HepG2 (cell line): ENCODE results near the gene MORN1. TPM values are rescaled to one million over a fixed set of nuclear protein-coding genes. Genes with fewer than 3 reads are reported as not detected.
A peak's percentile ranks its signal among the peaks of the same experiment; 100 is the strongest.

ENCODE experiments used
- ATF2 ChIP-seq: sonication (generic); formaldehyde crosslinking; IDR thresholded peaks from 2 replicates; pipeline ENCODE4 v1.4.0; 2020; ENCODE audit warnings: missing genetic modification reagents
- CCDC6 ChIP-seq: sonication (generic); formaldehyde crosslinking; IDR thresholded peaks from 2 replicates; pipeline ENCODE4 v1.8.1; 2022; ENCODE audit warnings: mild to moderate bottlenecking, missing genetic modification reagents, moderate library complexity
- CREB1 ChIP-seq, 2 experiments: fragments of 450-650 bp in 1 of 2; IDR thresholded peaks; 2 replicates each; pipeline ENCODE4 v1.6.1; 2016 to 2017; ENCODE audit warnings: control low read depth in 1 of 2, mild to moderate bottlenecking in 1 of 2, missing compliant biosample characterization in 1 of 2, missing genetic modification characterization in 1 of 2
- FOXO4 ChIP-seq: sonication (generic); formaldehyde crosslinking; conservative IDR thresholded peaks from 2 replicates; pipeline ENCODE4 v1.8.1; 2023; ENCODE audit warnings: missing genetic modification reagents
- GABPB1 ChIP-seq: IDR thresholded peaks from 2 replicates; pipeline ENCODE4 v1.6.1; 2016; ENCODE audit warnings: mild to moderate bottlenecking, missing genetic modification reagents, moderate library complexity, missing compliant biosample characterization
- GATAD2A ChIP-seq: IDR thresholded peaks from 2 replicates; pipeline ENCODE4 v1.6.1; 2016
- HMG20A ChIP-seq: IDR thresholded peaks from 2 replicates; pipeline ENCODE4 v1.6.1; 2016; ENCODE audit warnings: borderline replicate concordance
- NR2F6 ChIP-seq, 2 experiments: IDR thresholded peaks; 2 replicates each; pipeline ENCODE4 v1.6.1; 2016; ENCODE audit warnings: antibody characterized with exemption in 1 of 2, mild to moderate bottlenecking in 1 of 2
- RBFOX2 ChIP-seq: fragments of 200-400 bp; formaldehyde crosslinking; IDR thresholded peaks from 2 replicates; pipeline ENCODE4 v1.6.1; 2017; ENCODE audit warnings: low read depth, mild to moderate bottlenecking, low read length
- RORA ChIP-seq: sonication (generic); formaldehyde crosslinking; IDR thresholded peaks from 2 replicates; pipeline ENCODE4 v1.5.0; 2020; ENCODE audit warnings: mild to moderate bottlenecking, missing genetic modification reagents, moderate library complexity
- SPEN ChIP-seq: sonication (generic); formaldehyde crosslinking; IDR thresholded peaks from 2 replicates; pipeline ENCODE4 v1.5.1; 2020; ENCODE audit warnings: low read depth, mild to moderate bottlenecking, missing genetic modification reagents
- SRSF9 ChIP-seq: fragments of 200-400 bp; formaldehyde crosslinking; IDR thresholded peaks from 2 replicates; pipeline ENCODE4 v1.6.1; 2018; ENCODE audit warnings: borderline replicate concordance, mild to moderate bottlenecking, low read depth, low read length; ENCODE audit not compliant: insufficient read depth, poor library complexity, severe bottlenecking
- ZNF235 ChIP-seq: sonication (generic); formaldehyde crosslinking; IDR thresholded peaks from 2 replicates; pipeline ENCODE4 v1.8.1; 2023; ENCODE audit warnings: mild to moderate bottlenecking, missing genetic modification reagents, borderline replicate concordance
- ZNF251 ChIP-seq: sonication (generic); formaldehyde crosslinking; IDR thresholded peaks from 2 replicates; pipeline ENCODE4 v1.9.0; 2021; ENCODE audit warnings: mild to moderate bottlenecking, missing genetic modification reagents
- ZNF263 ChIP-seq: sonication (generic); formaldehyde crosslinking; IDR thresholded peaks from 2 replicates; pipeline ENCODE4 v1.4.0; 2020; ENCODE audit warnings: missing genetic modification reagents
- ZNF503 ChIP-seq: sonication (generic); formaldehyde crosslinking; IDR thresholded peaks from 2 replicates; pipeline ENCODE4 v1.4.0; 2020; ENCODE audit warnings: missing genetic modification reagents
- ZNF761 ChIP-seq: sonication (generic); formaldehyde crosslinking; conservative IDR thresholded peaks from 2 replicates; pipeline ENCODE4 v1.4.0; 2020; ENCODE audit warnings: mild to moderate bottlenecking, missing genetic modification reagents
- polyA plus RNA-seq, 8 experiments: library from polyadenylated mRNA; depleted of rRNA in 3 of 8; stranded (reverse) in 7 of 8; unstranded in 1 of 8; fragments of >200 nt; fragmentation: Illumina TruSeq in 4 of 8; extraction: Trizol in 4 of 8; gene quantifications; 2 replicates each; pipeline versions ENCODE4 v1.2.1 to v1.2.3, GENCODE V29; 2011 to 2016; ENCODE audit warnings: low read depth in 4 of 8, missing spikeins in 1 of 8, mixed read lengths in 1 of 8; ENCODE audit not compliant: insufficient read depth in 1 of 8
- total RNA-seq, 5 experiments: library from RNA; depleted of rRNA; stranded (reverse); fragments of >200 nt; fragmentation: Illumina TruSeq; extraction: Trizol; gene quantifications; 2 replicates each; pipeline ENCODE4 v1.2.3, GENCODE V29; 2016; ENCODE audit warnings: low read depth in 1 of 5
- TF ChIP-seq, protein P1 (sequence below): sonication (generic); formaldehyde crosslinking; IDR thresholded peaks from 2 replicates; pipeline ENCODE4 v1.5.0; 2020; ENCODE audit warnings: missing genetic modification reagents

MORN1 gene
- total and polyA plus RNA-seq, 2 of the 13 experiments (the other 11 are each of a cell fraction or from before 2014, with no cell fraction given): 3.1 to 6.5 TPM

- TF ChIP-seq FOXO4 (no peak), ZNF263 (CRISPR knock-in tag) (no peak), NR2F6 (IDR thresholded peaks at IDR 0.05) (no peak), NR2F6 (CRISPR knock-in tag; IDR thresholded peaks at IDR 0.05) (peak; percentile 19; the same call in 1 of the 2 replicates), ZNF251 (CRISPR knock-in tag) (no peak), HMG20A (CRISPR knock-in tag) (no peak), SPEN (CRISPR knock-in tag) (no peak), SRSF9 (no peak), ATF2 (CRISPR knock-in tag) (no peak), CREB1 (IDR thresholded peaks at IDR 0.05) (no peak), CREB1 (CRISPR knock-in tag; IDR thresholded peaks at IDR 0.05) (no peak), CCDC6 (CRISPR knock-in tag) (no peak), ZNF503 (CRISPR knock-in tag) (no peak), GATAD2A (CRISPR knock-in tag) (peak; percentile 48; the same call in 1 of the 2 replicates), ZNF761 (no peak), RORA (CRISPR knock-in tag) (no peak), GABPB1 (CRISPR knock-in tag) (peak; percentile 18; the same call in 1 of the 2 replicates), ZNF235 (CRISPR knock-in tag) (no peak), RBFOX2 (no peak)
- TF ChIP-seq, protein P1, sequence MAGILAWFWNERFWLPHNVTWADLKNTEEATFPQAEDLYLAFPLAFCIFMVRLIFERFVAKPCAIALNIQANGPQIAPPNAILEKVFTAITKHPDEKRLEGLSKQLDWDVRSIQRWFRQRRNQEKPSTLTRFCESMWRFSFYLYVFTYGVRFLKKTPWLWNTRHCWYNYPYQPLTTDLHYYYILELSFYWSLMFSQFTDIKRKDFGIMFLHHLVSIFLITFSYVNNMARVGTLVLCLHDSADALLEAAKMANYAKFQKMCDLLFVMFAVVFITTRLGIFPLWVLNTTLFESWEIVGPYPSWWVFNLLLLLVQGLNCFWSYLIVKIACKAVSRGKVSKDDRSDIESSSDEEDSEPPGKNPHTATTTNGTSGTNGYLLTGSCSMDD (CRISPR knock-in tag): no peak
Measured at GRCh38 chr1:2330519-2331199, 60.7 kb downstream of the MORN1 start (continued).
